GM12892 (cell line): ENCODE measurements around the gene NBR1. TPM values are rescaled to one million over a fixed set of nuclear protein-coding genes. Genes with fewer than 3 reads are reported as not detected.
"Not testable (repeated sequence)": the region's sequence is repeated elsewhere in the genome, so short reads cannot be mapped to it uniquely, and the experiment has no call there.

Experiments
- DNase-seq: peaks from one replicate; pipeline ENCODE4 v3.0.0; 2011; ENCODE audit not compliant: insufficient read length
- FAIRE-seq: peaks from 2 replicates; lab custom pipeline; 2011; peaks lifted over from hg19 to GRCh38; lab: Jason Lieb, UNC
- POLR2A ChIP-seq: IDR thresholded peaks from 2 replicates; pipeline ENCODE4 v1.6.1; 2011; ENCODE audit warnings: low read depth, low read length, control low read depth
- POLR2AphosphoS5 ChIP-seq: IDR thresholded peaks from 2 replicates; pipeline ENCODE4 v1.6.1; 2011; ENCODE audit warnings: low read depth, low read length, control low read depth
- TAF1 ChIP-seq: IDR thresholded peaks from 2 replicates; pipeline ENCODE4 v1.6.1; 2011; ENCODE audit warnings: low read depth, mild to moderate bottlenecking, control low read depth, low read length, borderline replicate concordance
- polyA plus RNA-seq: library from polyadenylated mRNA; unstranded; fragments of >200 nt; gene quantifications from one replicate; pipeline ENCODE4 v1.2.1, GENCODE V29; 2012; ENCODE audit warnings: missing spikeins, inconsistent platforms; ENCODE audit not compliant: missing spikeins

The NBR1 gene
- 30.5 TPM for polyA plus RNA-seq

GRCh38 chr17:43170766-43171585 is at the start of gene NBR1:
TSS of gene NBR1 (plus strand) at chr17:43171214. CDS start at chr17:43175800, 4,586 bp downstream.
- peak; percentile 82 for DNase-seq
- TF ChIP-seq POLR2A (peak; percentile 73), POLR2AphosphoS5 (peak; percentile 82), TAF1 (peak; percentile 80; the same call in 1 of the 2 replicates)
- FAIRE-seq, result peak; percentile 96

DNA sequence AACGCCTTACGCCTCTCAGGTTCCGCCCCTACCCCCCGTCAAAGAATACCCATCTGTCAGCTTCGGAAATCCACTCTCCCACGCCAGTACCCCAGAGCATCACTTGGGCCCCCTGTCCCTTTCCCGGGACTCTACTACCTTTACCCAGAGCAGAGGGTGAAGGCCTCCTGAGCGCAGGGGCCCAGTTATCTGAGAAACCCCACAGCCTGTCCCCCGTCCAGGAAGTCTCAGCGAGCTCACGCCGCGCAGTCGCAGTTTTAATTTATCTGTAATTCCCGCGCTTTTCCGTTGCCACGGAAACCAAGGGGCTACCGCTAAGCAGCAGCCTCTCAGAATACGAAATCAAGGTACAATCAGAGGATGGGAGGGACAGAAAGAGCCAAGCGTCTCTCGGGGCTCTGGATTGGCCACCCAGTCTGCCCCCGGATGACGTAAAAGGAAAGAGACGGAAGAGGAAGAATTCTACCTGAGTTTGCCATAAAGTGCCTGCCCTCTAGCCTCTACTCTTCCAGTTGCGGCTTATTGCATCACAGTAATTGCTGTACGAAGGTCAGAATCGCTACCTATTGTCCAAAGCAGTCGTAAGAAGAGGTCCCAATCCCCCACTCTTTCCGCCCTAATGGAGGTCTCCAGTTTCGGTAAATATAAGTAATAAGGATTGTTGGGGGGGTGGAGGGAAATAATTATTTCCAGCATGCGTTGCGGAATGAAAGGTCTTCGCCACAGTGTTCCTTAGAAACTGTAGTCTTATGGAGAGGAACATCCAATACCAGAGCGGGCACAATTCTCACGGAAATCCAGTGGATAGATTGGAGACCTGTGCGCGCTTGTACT is 45.7 kb upstream of the NBR1 start, which contains the start of gene BRCA1:
Gene BRCA1, minus strand, starts transcription at position 232 of the 834 bp plus-strand sequence. CDS start 1,268 bp downstream, outside the sequence.
- DNase-seq, result peak; percentile 91
- TF ChIP-seq POLR2AphosphoS5 (peak; percentile 84), TAF1 (0 out of 2 replicates have a peak, but pooled peaks have one; percentile 38), POLR2A (peak; percentile 80)
- peak; percentile 95 for FAIRE-seq

GRCh38 chr17:43125967-43126910 is 44.8 kb upstream of the NBR1 start:
- FAIRE-seq (no peak), DNase-seq (no peak)
- TF ChIP-seq POLR2A, result no peak
- no peak for TF ChIP-seq TAF1
- no peak for TF ChIP-seq POLR2AphosphoS5

- no peak for FAIRE-seq
- DNase-seq, result no peak
- TF ChIP-seq POLR2A, result no peak
- TF ChIP-seq POLR2AphosphoS5, result no peak
- TF ChIP-seq TAF1, result no peak
Measured at GRCh38 chr17:43126911-43127290, 44.1 kb upstream of the NBR1 start.

DNA sequence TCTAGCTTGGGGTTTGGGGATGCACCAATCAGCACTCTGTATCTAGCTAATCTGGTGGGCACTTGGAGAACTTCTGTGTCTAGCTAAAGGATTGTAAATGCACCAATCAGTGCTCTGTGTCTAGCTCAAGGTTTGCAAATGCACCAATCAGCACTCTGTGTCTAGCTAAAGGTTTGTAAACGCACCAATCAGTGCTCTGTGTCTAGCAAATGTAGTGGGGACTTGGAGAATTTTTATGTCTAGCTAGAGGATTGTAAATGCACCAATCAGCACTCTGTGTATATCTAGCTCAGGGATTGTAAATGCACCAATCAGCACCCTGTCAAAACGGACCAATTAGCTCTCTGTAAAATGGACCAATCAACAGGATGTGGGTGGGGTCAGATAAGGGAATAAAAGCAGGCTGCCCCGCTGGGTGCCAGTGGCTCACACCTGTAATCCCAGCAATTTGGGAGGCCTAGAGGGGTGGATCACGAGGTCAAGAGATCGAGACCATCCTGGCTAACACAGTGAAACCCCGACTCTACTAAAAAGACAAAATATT is 43.6 kb upstream of the NBR1 start:
- DNase-seq, FAIRE-seq: not testable (repeated sequence)

DNA sequence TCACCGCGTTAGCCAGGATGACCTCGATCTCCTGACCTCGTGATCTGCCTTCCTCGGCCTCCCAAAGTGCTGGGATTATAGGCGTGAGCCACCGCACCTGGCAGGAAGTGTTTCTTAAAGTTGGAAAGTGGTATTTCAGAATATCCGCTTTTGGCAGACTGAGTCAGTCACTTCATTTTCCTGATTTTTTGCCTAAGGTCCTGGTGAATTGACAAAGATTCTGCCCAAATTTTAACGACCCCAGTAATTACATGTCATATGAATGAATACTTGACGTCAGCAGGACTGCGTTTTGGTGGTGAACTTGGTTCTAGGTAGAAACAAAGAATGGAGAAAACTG is 41.4 kb upstream of the NBR1 start:
- FAIRE-seq (no peak), DNase-seq (no peak)
- TF ChIP-seq POLR2A, result no peak
- no peak for TF ChIP-seq POLR2AphosphoS5

DNA sequence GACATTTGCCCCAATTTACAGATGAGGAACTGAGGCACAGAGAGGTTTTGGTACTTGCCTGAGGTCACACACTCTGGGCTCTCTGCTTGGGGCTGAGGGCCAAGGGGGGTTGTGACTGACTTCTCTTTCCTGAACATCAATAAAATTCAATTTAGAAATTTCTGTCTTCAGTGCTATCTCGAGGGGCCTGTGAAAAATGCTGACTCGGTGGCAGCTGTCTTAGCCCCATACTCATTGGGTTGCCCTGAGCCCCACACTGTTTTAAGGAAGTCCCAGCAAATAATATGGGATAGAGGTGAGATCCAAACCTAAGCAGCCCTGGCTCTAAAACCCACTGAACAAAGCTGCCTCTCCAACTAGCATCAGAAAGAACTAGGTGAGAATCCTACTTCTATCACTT is 38.9 kb upstream of the NBR1 start:
- no peak for FAIRE-seq
- no peak for DNase-seq
- TF ChIP-seq POLR2AphosphoS5 (no peak), POLR2A (no peak), TAF1 (no peak)

DNA sequence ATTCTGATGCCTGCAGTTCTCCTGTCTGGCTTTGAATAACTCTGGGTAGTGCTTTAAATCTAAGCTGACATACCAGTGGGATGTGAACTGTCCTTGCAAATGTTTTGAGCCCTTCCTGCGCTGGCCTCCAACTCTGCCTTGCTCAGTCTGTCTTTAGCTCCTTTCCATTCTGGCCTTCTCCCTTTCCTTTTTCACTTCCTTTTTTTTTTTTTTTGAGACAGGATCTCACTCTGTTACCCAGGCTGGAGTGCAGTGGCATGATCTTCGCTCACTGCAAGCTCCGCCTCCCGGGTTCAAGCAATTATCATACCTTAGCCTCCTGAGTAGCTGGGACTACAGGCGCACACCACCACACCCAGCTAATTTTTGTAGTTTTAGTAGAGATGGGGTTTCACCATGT is 37.6 kb upstream of the NBR1 start:
- DNase-seq, FAIRE-seq: not testable (repeated sequence)

DNA sequence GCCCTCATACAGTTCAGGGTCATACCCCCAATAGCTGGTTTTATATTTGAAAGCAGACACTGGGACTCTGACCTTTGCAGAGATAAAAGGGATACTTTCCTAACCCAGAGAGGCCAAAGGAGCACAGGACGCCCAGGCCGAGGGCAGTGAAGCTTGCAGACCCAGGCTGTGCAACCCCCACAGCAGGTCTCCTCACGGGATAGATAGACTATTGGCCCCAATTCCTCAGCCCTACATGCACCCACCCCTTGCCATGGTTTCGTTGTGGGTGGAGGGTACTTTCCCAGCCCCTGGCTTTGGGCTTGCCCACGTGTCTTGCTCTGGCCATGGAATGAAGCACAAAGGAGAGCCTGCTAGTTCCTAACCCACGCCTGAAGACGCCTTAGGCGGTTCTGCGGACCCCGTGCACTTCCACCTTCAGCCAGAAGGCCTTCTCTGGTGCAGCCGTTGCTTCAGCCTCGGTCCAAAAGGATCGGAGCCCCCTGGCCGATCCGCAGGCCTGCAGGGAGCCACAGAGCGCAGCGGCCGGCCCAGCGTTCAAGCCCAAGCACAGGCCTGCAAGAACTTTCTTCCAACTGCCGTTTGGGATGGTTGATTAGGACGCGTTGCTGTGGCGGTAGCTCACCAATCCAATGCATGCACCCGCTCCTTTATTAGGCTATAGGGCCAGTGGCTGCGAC is 36.1 kb upstream of the NBR1 start:
- TF ChIP-seq POLR2AphosphoS5 (no peak), TAF1 (no peak), POLR2A (no peak)
- FAIRE-seq, result no peak
- DNase-seq, result no peak

DNA sequence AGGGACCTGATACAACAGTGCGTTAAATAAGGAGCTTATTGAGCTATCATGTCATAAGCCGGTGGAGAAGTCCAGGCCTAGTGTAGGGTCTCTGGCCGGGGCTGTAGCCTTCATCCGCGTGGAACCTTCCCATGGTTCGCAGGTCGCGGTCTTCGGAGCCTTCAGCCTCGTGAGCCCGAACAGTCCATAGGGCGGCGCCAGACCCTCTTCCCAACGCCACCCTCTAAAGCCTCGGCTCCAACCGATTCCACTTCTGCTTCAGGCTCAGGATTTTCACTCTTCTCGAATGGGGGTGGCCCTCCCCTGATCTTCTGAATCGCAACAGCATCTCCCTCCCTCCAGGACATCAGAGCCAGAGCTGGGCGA is 35.6 kb upstream of the NBR1 start:
- DNase-seq (no peak), FAIRE-seq (no peak)
- TF ChIP-seq TAF1 (no peak), POLR2A (no peak), POLR2AphosphoS5 (no peak)

- not testable (repeated sequence) for FAIRE-seq, DNase-seq
Measured at GRCh38 chr17:43136574-43136973, 34.4 kb upstream of the NBR1 start.

GRCh38 chr17:43138531-43138930 is 32.5 kb upstream of the NBR1 start:
- not testable (repeated sequence) for FAIRE-seq

More at GRCh38 chr17:43138531-43138930, 32.5 kb upstream of the NBR1 start:
- DNase-seq, result not testable (repeated sequence)
